Measurements from ENCODE around the gene MED19.
"Not testable (repeated sequence)": the region's sequence is repeated elsewhere in the genome, so short reads cannot be mapped to it uniquely, and the experiment has no call there.

The MED19 gene

DNA sequence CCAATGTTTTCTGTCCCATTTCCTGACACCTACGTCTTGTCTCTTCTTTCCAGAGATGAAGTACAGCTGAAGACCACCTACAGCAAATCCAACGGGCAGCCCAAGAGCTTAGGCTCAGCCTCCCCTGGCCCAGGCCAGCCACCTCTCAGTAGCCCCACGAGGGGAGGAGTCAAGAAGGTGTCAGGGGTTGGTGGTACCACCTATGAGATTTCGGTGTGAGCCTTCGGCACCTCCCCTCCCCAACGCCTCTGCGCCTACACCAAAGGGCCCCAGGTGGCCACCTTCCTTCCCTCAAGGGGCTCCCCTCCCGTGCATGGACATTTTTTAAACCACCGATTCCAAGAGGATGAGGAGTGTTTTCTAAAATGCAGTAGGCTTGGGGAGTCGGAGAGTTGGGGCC lies 12.2 kb downstream of the MED19 start:
- Histone ChIP-seq H2AFZ (no peak overlapping the region), H3K4me1 (no peaks in the 10 kb centered on the region), H3K27ac (no peak overlapping the region), H3K4me3 (ENCODE audit: low read depth, low read length) (no peak overlapping the region), H3K4me2 (ENCODE audit: low read length) (no peak overlapping the region), H3K36me3 (ENCODE audit: control insufficient read depth, insufficient read depth, low read length) (no peaks in the 10 kb centered on the region), H3K79me2 (no peaks in the 10 kb centered on the region), H3K9ac (no peak overlapping the region), H3K27me3 (ENCODE audit: control insufficient read depth, insufficient read depth, low read length) (no peaks in the 10 kb centered on the region), H3K9me3 (ENCODE audit: control insufficient read depth, low read length) (no peaks in the 10 kb centered on the region)
- TF ChIP-seq, protein P1, sequence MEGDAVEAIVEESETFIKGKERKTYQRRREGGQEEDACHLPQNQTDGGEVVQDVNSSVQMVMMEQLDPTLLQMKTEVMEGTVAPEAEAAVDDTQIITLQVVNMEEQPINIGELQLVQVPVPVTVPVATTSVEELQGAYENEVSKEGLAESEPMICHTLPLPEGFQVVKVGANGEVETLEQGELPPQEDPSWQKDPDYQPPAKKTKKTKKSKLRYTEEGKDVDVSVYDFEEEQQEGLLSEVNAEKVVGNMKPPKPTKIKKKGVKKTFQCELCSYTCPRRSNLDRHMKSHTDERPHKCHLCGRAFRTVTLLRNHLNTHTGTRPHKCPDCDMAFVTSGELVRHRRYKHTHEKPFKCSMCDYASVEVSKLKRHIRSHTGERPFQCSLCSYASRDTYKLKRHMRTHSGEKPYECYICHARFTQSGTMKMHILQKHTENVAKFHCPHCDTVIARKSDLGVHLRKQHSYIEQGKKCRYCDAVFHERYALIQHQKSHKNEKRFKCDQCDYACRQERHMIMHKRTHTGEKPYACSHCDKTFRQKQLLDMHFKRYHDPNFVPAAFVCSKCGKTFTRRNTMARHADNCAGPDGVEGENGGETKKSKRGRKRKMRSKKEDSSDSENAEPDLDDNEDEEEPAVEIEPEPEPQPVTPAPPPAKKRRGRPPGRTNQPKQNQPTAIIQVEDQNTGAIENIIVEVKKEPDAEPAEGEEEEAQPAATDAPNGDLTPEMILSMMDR (IDR thresholded peaks at IDR 0.05): no peak

DNA sequence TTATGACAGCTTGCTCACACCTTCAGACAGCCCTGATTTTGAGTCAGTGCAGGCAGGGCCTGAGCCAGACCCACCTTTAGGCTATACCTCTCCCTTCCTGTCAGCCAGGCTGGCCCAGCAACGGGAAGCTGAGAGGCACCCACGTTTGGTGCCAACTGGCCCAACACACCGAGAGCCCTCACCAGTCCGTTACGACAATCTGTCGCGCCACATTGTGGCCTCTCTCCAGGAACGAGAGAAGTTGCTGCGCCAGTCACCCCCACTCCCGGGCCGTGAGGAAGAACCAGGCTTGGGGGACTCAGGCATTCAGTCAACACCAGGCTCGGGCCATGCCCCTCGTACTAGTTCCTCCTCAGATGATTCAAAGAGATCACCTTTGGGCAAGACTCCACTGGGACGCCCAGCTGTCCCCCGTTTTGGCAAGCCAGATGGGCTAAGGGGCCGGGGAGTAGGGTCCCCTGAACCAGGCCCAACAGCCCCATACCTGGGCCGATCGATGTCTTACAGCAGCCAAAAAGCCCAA lies 13.1 kb downstream of the MED19 start:
- Histone ChIP-seq H3K79me2 (no peaks in the 10 kb centered on the region), H3K4me3 (ENCODE audit: low read depth, low read length) (no peak overlapping the region), H3K9ac (no peak overlapping the region), H3K4me2 (ENCODE audit: low read length) (no peak overlapping the region), H3K36me3 (ENCODE audit: control insufficient read depth, insufficient read depth, low read length) (no peaks in the 10 kb centered on the region), H2AFZ (no peak overlapping the region), H3K9me3 (ENCODE audit: control insufficient read depth, low read length) (no peaks in the 10 kb centered on the region), H3K27me3 (ENCODE audit: control insufficient read depth, insufficient read depth, low read length) (no peaks in the 10 kb centered on the region), H3K4me1 (no peaks in the 10 kb centered on the region), H3K27ac (no peak overlapping the region)
- TF ChIP-seq, protein P1 (IDR thresholded peaks at IDR 0.05): no peak

DNA sequence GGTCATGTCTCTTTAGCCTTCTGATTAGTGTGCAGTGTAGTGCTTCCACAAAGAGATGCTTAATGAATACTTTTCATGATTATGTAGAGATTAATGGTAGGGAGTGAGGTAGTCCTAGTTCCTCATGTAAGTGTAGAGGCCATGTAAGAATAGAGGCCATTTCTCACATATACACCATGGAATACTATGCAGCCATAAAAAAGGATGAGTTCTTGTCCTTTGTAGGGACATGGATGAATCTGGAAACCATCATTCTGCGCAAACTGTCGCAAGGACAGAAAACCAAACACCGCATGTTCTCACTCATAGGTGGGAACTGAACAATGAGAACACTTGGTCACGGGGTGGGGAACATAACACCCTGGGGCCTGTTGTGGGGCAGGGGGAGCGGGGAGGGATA lies 21.5 kb downstream of the MED19 start:
- not testable (repeated sequence) for H3K4me1 ChIP-seq; H3K27ac ChIP-seq; H2AFZ ChIP-seq; H3K36me3 ChIP-seq (ENCODE audit: control insufficient read depth, insufficient read depth, low read length); H3K27me3 ChIP-seq (ENCODE audit: control insufficient read depth, insufficient read depth, low read length); H3K79me2 ChIP-seq; H3K4me3 ChIP-seq (ENCODE audit: low read depth, low read length); H3K9ac ChIP-seq; H3K9me3 ChIP-seq (ENCODE audit: control insufficient read depth, low read length); H3K4me2 ChIP-seq (ENCODE audit: low read length)

DNA sequence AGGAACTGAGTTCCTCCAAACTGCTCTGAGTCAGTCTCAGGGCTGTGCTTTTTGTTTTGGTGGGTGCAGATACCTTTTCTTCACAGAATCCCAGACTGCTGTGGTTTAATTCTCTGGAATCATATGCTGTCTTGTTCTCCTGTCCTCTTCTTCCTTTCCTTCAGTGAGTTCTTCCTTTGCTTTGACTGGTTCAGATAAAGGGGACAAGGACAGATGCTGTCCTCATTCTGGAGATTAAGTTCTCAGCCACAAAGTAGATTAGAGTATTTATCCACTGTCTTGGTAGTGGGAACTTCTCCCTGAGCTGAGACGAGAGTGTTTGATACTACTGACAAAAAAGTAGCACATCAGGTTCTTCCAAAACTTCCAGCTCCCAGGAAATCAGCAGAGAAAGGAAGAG lies 30.8 kb downstream of the MED19 start:
- H3K79me2 ChIP-seq: peaks cover 31% of the 10 kb centered on the region
- H2AFZ ChIP-seq: no peak overlapping the region
- H3K36me3 ChIP-seq (ENCODE audit: control insufficient read depth, insufficient read depth, low read length): no peaks in the 10 kb centered on the region
- H3K27ac ChIP-seq: no peak overlapping the region
- H3K4me3 ChIP-seq (ENCODE audit: low read depth, low read length): no peak overlapping the region
- no peaks in the 10 kb centered on the region for H3K9me3 ChIP-seq (ENCODE audit: control insufficient read depth, low read length)
- H3K4me1 ChIP-seq: no peaks in the 10 kb centered on the region
- no peak overlapping the region for H3K4me2 ChIP-seq (ENCODE audit: low read length)
- no peaks in the 10 kb centered on the region for H3K27me3 ChIP-seq (ENCODE audit: control insufficient read depth, insufficient read depth, low read length)
- no peak overlapping the region for H3K9ac ChIP-seq
- TF ChIP-seq, protein P1 (IDR thresholded peaks at IDR 0.05): no peak

DNA sequence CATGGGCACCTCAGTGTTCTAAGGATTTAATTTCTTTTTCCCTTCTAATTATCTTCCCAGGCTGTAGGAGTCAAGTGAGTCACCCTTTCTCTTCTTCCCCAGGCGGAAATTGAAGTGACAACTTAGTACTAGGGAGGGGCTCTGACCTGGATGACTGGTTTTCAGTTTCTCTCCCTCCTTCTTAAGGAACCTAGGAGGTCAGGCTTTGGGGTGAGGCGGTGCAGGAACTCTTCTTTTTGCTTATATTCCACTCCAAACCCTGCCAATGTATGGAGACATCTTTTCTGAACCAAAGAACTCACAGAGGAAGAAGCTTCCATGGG lies 31.5 kb downstream of the MED19 start:
- H3K27ac ChIP-seq: no peak overlapping the region
- H3K27me3 ChIP-seq (ENCODE audit: control insufficient read depth, insufficient read depth, low read length): no peaks in the 10 kb centered on the region
- H2AFZ ChIP-seq: no peak overlapping the region
- H3K4me3 ChIP-seq (ENCODE audit: low read depth, low read length): no peak overlapping the region
- no peaks in the 10 kb centered on the region for H3K36me3 ChIP-seq (ENCODE audit: control insufficient read depth, insufficient read depth, low read length)
- H3K4me2 ChIP-seq (ENCODE audit: low read length): no peak overlapping the region
- H3K9ac ChIP-seq: no peak overlapping the region
- no peaks in the 10 kb centered on the region for H3K9me3 ChIP-seq (ENCODE audit: control insufficient read depth, low read length)
- peaks cover 31% of the 10 kb centered on the region for H3K79me2 ChIP-seq
- H3K4me1 ChIP-seq: no peaks in the 10 kb centered on the region
- TF ChIP-seq, protein P1 (IDR thresholded peaks at IDR 0.05): no peak

Measured in parathyroid adenoma (tissue), 2 donors.